Endodermal cell (in vitro differentiated cells): ENCODE results near the gene AKT3. TPM values are rescaled to one million over a fixed set of nuclear protein-coding genes. Genes with fewer than 3 reads are reported as not detected.
"Not testable (repeated sequence)": the region's sequence is repeated elsewhere in the genome, so short reads cannot be mapped to it uniquely, and the experiment has no call there.

ENCODE experiments used
- DNase-seq: peaks from one replicate; pipeline ENCODE4 v3.0.0-alpha.2; 2017
- H3K27ac ChIP-seq: 2 replicates; pipeline ENCODE4 v1.5.1; 2013; ENCODE audit warnings: mild to moderate bottlenecking, low read depth, low read length, moderate library complexity
- H3K27me3 ChIP-seq: 2 replicates; pipeline ENCODE4 v1.6.1; 2013; ENCODE audit warnings: mild to moderate bottlenecking, low read length, moderate library complexity; ENCODE audit not compliant: insufficient read depth, control insufficient read depth, poor library complexity, severe bottlenecking
- H3K36me3 ChIP-seq: 2 replicates; pipeline ENCODE4 v1.7.0; 2013; ENCODE audit warnings: mild to moderate bottlenecking, low read length, moderate library complexity; ENCODE audit not compliant: control insufficient read depth, insufficient read depth
- H3K4me1 ChIP-seq: one replicate; pipeline ENCODE4 v1.7.0; 2013; ENCODE audit warnings: low read length; ENCODE audit not compliant: control insufficient read depth, insufficient read depth
- H3K4me3 ChIP-seq: 2 replicates; pipeline ENCODE4 v1.5.1; 2013; ENCODE audit warnings: mild to moderate bottlenecking, low read length, moderate library complexity
- H3K9ac ChIP-seq: 2 replicates; pipeline ENCODE4 v1.6.1; 2013; ENCODE audit warnings: mild to moderate bottlenecking, low read length, moderate library complexity; ENCODE audit not compliant: poor library complexity, severe bottlenecking; ENCODE audit errors: extremely low read depth
- H3K9me3 ChIP-seq: 2 replicates; pipeline ENCODE4 v1.6.1; 2013; ENCODE audit warnings: mild to moderate bottlenecking, low read length, moderate library complexity; ENCODE audit not compliant: control insufficient read depth
- H3K27ac Mint-ChIP-seq: 2 replicates; pipeline ENCODE4 v1.8.0; 2020; ENCODE audit warnings: mixed read lengths
- H3K27me3 Mint-ChIP-seq: 2 replicates; pipeline ENCODE4 v1.8.0; 2021; ENCODE audit warnings: mild to moderate bottlenecking, mixed read lengths; ENCODE audit not compliant: insufficient read depth
- H3K36me3 Mint-ChIP-seq: 2 replicates; pipeline ENCODE4 v1.8.0; 2020; ENCODE audit warnings: low read depth, mixed read lengths
- H3K4me1 Mint-ChIP-seq: 2 replicates; pipeline ENCODE4 v1.8.0; 2020; ENCODE audit warnings: mixed read lengths
- H3K4me3 Mint-ChIP-seq: 2 replicates; pipeline ENCODE4 v1.8.0; 2020; ENCODE audit warnings: mild to moderate bottlenecking, moderate library complexity, mixed read lengths
- H3K9me3 Mint-ChIP-seq: 2 replicates; pipeline ENCODE4 v1.8.0; 2020; ENCODE audit warnings: mild to moderate bottlenecking, mixed read lengths
- WGBS, 2 experiments: methylation state at CpG; one replicate each; pipeline versions ENCODE4 v1.1.5 to v1.1.7; 2013; ENCODE audit warnings: missing lambda C conversion rate in 2 of 2, mixed read lengths in 1 of 2; ENCODE audit not compliant: insufficient coverage in 1 of 2, insufficient read length in 1 of 2; 5-methylcytosine and 5-hydroxymethylcytosine counted together
- total RNA-seq, 2 donors: library from RNA; stranded (reverse); fragmentation: NEBNext Ultra II Directional in 1 of 2; extraction: Animal tissue kit (Norgen Biotek cat#: 25700) in 1 of 2; gene quantifications; 2 replicates in 1 of 2; 3 replicates in 1 of 2; pipeline ENCODE4 v1.2.1, GENCODE V29; 2021
- TF ChIP-seq, protein P1 (sequence below): fragments of 200-600 bp; sonication (generic); conservative IDR thresholded peaks from 2 replicates; pipeline ENCODE4 v1.5.0; 2021; ENCODE audit warnings: antibody characterized with exemption, mild to moderate bottlenecking

Gene AKT3
- total RNA-seq, 2 donors from 2014 or later: 38.2 to 49.1 TPM

DNA sequence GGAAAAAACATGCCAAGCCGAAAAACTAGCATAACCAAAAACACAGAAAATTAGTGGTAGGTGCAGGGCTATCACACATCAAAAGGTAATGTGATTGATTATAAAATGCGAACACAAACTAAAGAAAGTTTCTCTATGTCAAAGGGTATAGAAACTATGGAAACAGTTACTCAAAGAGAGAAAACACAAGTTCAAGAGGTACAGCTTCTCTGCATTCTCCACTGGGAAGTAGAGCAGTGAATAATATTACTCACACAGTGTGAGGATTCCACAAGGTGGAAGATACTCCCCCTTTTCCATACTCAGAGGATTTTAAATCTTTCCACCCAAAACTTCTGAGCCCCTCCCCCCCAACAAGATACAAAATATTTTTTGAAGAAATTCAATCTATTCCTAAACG, 18.6 kb downstream of the AKT3 start:
- no peak overlapping the region for H3K9ac ChIP-seq
- no peaks in the 10 kb centered on the region for H3K4me1 ChIP-seq
- peaks cover 11% of the 10 kb centered on the region for H3K9me3 ChIP-seq
- no peak overlapping the region for H3K4me3 ChIP-seq
- Mint-ChIP-seq H3K4me1 (peaks cover 3% of the 10 kb centered on the region), H3K9me3 (peaks cover 24% of the 10 kb centered on the region), H3K27ac (no peak overlapping the region), H3K36me3 (peaks cover 24% of the 10 kb centered on the region), H3K4me3 (no peak overlapping the region), H3K27me3 (no peaks in the 10 kb centered on the region)
- TF ChIP-seq, protein P1, sequence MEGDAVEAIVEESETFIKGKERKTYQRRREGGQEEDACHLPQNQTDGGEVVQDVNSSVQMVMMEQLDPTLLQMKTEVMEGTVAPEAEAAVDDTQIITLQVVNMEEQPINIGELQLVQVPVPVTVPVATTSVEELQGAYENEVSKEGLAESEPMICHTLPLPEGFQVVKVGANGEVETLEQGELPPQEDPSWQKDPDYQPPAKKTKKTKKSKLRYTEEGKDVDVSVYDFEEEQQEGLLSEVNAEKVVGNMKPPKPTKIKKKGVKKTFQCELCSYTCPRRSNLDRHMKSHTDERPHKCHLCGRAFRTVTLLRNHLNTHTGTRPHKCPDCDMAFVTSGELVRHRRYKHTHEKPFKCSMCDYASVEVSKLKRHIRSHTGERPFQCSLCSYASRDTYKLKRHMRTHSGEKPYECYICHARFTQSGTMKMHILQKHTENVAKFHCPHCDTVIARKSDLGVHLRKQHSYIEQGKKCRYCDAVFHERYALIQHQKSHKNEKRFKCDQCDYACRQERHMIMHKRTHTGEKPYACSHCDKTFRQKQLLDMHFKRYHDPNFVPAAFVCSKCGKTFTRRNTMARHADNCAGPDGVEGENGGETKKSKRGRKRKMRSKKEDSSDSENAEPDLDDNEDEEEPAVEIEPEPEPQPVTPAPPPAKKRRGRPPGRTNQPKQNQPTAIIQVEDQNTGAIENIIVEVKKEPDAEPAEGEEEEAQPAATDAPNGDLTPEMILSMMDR: no peak
- H3K27me3 ChIP-seq: no peaks in the 10 kb centered on the region
- no peak for DNase-seq
- no peak overlapping the region for H3K27ac ChIP-seq
- no peaks in the 10 kb centered on the region for H3K36me3 ChIP-seq
- 96 to 100% methylated on average over 1 to 3 of the region's 3 CpGs for WGBS, 2 experiments

DNA sequence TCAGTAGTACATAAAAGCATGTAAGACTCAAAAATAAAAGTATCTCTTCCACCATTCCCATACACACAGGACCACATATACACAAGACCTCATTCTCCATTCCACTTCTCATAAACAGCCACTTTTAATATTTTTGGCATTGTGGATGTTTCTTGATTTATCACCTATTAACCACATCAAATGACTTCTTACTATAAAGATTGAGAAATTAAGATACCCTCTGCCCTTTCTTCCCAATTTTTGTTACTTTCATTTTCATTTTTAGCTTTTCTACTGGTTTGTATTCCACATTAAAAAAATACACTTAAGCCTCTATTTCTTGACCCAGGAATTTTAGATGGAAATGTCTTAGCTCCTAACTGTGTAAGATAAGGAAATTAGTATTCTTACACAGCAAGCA, 22.8 kb downstream of the AKT3 start:
- Mint-ChIP-seq H3K27me3 (no peaks in the 10 kb centered on the region), H3K4me1 (no peaks in the 10 kb centered on the region), H3K4me3 (no peak overlapping the region), H3K27ac (no peak overlapping the region), H3K9me3 (peaks cover 16% of the 10 kb centered on the region), H3K36me3 (peaks cover 15% of the 10 kb centered on the region)
- Histone ChIP-seq H3K27me3 (no peaks in the 10 kb centered on the region), H3K9me3 (peaks cover under 1% of the 10 kb centered on the region), H3K4me1 (no peaks in the 10 kb centered on the region), H3K36me3 (no peaks in the 10 kb centered on the region), H3K4me3 (no peak overlapping the region), H3K27ac (no peak overlapping the region), H3K9ac (no peak overlapping the region)
- no peak for DNase-seq
- TF ChIP-seq, protein P1: no peak

DNA sequence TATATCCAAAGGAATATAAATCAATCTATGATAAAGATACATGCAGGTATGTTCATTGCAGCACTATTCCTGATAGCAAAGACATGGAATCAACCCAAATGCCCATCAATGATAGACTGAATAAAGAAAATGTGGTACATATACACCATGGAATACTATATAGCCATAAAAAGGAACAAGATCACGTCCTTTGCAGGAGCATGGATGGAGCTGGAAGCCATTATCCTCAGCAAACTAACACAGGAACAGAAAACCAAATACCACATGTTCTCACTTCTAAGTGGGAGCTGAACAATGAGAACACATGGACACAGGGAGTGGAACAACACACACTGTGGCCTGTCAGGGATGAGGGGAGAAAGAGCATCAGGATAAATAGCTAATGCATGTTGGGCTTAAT, 25.1 kb downstream of the AKT3 start:
- H3K27ac ChIP-seq, H3K27ac Mint-ChIP-seq, DNase-seq, H3K27me3 ChIP-seq, H3K4me3 Mint-ChIP-seq, H3K4me3 ChIP-seq, H3K36me3 ChIP-seq, H3K4me1 ChIP-seq, H3K27me3 Mint-ChIP-seq, H3K9ac ChIP-seq, H3K4me1 Mint-ChIP-seq: not testable (repeated sequence)
- H3K9me3 ChIP-seq: peaks cover 15% of the 10 kb centered on the region
- WGBS, 2 experiments: 100% methylated on average over 1 of the region's 1 CpG; no CpG with 5 or more reads in 1 of the 2 experiments
- H3K9me3 Mint-ChIP-seq: peaks cover 34% of the 10 kb centered on the region
- H3K36me3 Mint-ChIP-seq: peaks cover 29% of the 10 kb centered on the region

DNA sequence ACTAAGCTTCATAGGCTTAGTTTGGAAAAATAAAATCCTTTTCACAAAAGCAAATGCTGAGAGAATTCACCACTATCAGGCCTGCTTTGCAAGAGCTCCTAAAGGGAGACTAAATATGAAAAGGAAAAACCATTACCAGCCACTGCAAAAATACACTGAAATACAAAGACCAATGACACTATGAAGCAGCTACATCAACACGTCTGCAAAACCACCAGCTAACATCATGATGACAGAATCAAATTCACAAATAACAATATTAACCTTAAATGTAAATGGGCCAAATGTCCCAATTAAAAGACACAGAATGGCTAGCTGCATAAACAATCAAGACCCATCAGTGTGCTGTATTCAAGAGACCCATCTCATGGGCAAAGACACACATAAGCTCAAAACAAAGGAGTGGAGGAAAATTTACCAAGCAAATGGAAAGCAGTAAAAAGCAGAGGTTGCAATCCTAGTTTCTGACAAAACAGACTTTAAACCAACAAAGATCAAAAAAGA, 28.8 kb downstream of the AKT3 start:
- H3K27me3 Mint-ChIP-seq: no peaks in the 10 kb centered on the region
- 96 to 100% methylated on average over 1 of the region's 1 CpG for WGBS, 2 experiments
- peaks cover 3% of the 10 kb centered on the region for H3K36me3 ChIP-seq
- no peaks in the 10 kb centered on the region for H3K27me3 ChIP-seq
- no peak overlapping the region for H3K9ac ChIP-seq
- no peak overlapping the region for H3K27ac Mint-ChIP-seq
- no peak overlapping the region for H3K4me3 Mint-ChIP-seq
- no peak overlapping the region for H3K27ac ChIP-seq
- H3K9me3 Mint-ChIP-seq: peaks cover 34% of the 10 kb centered on the region
- H3K9me3 ChIP-seq: peaks cover 15% of the 10 kb centered on the region
- TF ChIP-seq, protein P1: no peak
- peaks cover 33% of the 10 kb centered on the region for H3K36me3 Mint-ChIP-seq
- no peaks in the 10 kb centered on the region for H3K4me1 Mint-ChIP-seq
- H3K4me3 ChIP-seq: no peak overlapping the region
- DNase-seq: no peak
- peaks cover 8% of the 10 kb centered on the region for H3K4me1 ChIP-seq
